Progenitor cell of endocrine pancreas (in vitro differentiated cells): ENCODE data around the gene ACOXL. TPM values are rescaled to one million over a fixed set of nuclear protein-coding genes. Genes with fewer than 3 reads are reported as not detected.
"Not testable (repeated sequence)": the region's sequence is repeated elsewhere in the genome, so short reads cannot be mapped to it uniquely, and the experiment has no call there.

ENCODE experiments used
- DNase-seq: peaks from one replicate; pipeline ENCODE4 v3.0.0; 2021; ENCODE audit warnings: low spot score; ENCODE audit not compliant: unreplicated experiment
- H3K27ac Mint-ChIP-seq: 2 replicates; pipeline ENCODE4 v1.8.0; 2021; ENCODE audit warnings: mild to moderate bottlenecking, moderate library complexity, mixed read lengths
- H3K27me3 Mint-ChIP-seq: 2 replicates; pipeline ENCODE4 v1.8.0; 2021; ENCODE audit warnings: mixed read lengths
- H3K36me3 Mint-ChIP-seq: 2 replicates; pipeline ENCODE4 v1.8.0; 2022; ENCODE audit warnings: mixed read lengths; ENCODE audit not compliant: insufficient read depth
- H3K4me1 Mint-ChIP-seq: 2 replicates; pipeline ENCODE4 v1.8.0; 2021; ENCODE audit warnings: low read depth, mixed read lengths
- H3K4me3 Mint-ChIP-seq: 2 replicates; pipeline ENCODE4 v1.8.0; 2021; ENCODE audit warnings: low read depth, mild to moderate bottlenecking, moderate library complexity, mixed read lengths
- H3K9me3 Mint-ChIP-seq: 2 replicates; pipeline ENCODE4 v1.8.0; 2021; ENCODE audit warnings: low read depth, mixed read lengths
- total RNA-seq: library from RNA; stranded (reverse); gene quantifications from 2 replicates; pipeline ENCODE4 v1.2.1, GENCODE V29; 2021
- TF ChIP-seq, protein P1 (sequence below): fragments of 200-600 bp; sonication (generic); IDR thresholded peaks from one replicate; pipeline ENCODE4 v1.5.0; 2021; ENCODE audit warnings: antibody characterized with exemption, mild to moderate bottlenecking; ENCODE audit not compliant: unreplicated experiment

Gene ACOXL
- total RNA-seq, 1 donor from 2014 or later: 0.19 TPM

GRCh38 chr2:110691612-110692258, 40.6 kb upstream of the ACOXL start:
- peaks cover 13% of the 10 kb centered on the region for H3K4me1 Mint-ChIP-seq
- H3K27ac Mint-ChIP-seq: no peak overlapping the region
- no peak overlapping the region for H3K4me3 Mint-ChIP-seq
- peaks cover 5% of the 10 kb centered on the region for H3K27me3 Mint-ChIP-seq
- H3K9me3 Mint-ChIP-seq: peaks cover 11% of the 10 kb centered on the region
- DNase-seq: no peak
- TF ChIP-seq, protein P1, sequence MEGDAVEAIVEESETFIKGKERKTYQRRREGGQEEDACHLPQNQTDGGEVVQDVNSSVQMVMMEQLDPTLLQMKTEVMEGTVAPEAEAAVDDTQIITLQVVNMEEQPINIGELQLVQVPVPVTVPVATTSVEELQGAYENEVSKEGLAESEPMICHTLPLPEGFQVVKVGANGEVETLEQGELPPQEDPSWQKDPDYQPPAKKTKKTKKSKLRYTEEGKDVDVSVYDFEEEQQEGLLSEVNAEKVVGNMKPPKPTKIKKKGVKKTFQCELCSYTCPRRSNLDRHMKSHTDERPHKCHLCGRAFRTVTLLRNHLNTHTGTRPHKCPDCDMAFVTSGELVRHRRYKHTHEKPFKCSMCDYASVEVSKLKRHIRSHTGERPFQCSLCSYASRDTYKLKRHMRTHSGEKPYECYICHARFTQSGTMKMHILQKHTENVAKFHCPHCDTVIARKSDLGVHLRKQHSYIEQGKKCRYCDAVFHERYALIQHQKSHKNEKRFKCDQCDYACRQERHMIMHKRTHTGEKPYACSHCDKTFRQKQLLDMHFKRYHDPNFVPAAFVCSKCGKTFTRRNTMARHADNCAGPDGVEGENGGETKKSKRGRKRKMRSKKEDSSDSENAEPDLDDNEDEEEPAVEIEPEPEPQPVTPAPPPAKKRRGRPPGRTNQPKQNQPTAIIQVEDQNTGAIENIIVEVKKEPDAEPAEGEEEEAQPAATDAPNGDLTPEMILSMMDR: no peak
- peaks cover 2% of the 10 kb centered on the region for H3K36me3 Mint-ChIP-seq

GRCh38 chr2:110695146-110695898, 37.1 kb upstream of the ACOXL start:
- DNase-seq, H3K36me3 Mint-ChIP-seq, H3K4me3 Mint-ChIP-seq, H3K4me1 Mint-ChIP-seq, H3K27me3 Mint-ChIP-seq, H3K9me3 Mint-ChIP-seq: not testable (repeated sequence)
- peak overlapping the region; percentile 57 for H3K27ac Mint-ChIP-seq

DNA sequence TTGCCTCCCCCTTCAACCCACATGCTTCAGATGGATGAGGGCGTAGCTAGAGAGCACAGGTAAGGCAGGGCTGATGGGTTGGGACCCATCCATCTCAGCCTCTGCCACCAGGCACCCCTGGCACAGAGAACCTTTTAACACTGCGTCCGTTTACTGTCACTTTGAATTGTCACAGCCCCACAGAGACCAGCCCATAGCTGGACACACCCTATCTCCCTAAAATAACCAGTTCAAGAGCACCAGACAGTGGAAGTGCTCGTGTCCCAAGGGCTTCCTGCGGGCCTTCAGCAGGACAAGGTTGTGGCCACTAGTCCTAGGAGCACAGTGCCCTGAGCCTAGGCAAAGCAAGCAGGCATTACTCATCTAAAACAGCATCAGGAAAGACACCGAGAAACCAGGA, 34.1 kb upstream of the ACOXL start:
- not testable (repeated sequence) for H3K4me1 Mint-ChIP-seq, H3K4me3 Mint-ChIP-seq, H3K27me3 Mint-ChIP-seq, H3K27ac Mint-ChIP-seq, DNase-seq, H3K9me3 Mint-ChIP-seq, H3K36me3 Mint-ChIP-seq

DNA sequence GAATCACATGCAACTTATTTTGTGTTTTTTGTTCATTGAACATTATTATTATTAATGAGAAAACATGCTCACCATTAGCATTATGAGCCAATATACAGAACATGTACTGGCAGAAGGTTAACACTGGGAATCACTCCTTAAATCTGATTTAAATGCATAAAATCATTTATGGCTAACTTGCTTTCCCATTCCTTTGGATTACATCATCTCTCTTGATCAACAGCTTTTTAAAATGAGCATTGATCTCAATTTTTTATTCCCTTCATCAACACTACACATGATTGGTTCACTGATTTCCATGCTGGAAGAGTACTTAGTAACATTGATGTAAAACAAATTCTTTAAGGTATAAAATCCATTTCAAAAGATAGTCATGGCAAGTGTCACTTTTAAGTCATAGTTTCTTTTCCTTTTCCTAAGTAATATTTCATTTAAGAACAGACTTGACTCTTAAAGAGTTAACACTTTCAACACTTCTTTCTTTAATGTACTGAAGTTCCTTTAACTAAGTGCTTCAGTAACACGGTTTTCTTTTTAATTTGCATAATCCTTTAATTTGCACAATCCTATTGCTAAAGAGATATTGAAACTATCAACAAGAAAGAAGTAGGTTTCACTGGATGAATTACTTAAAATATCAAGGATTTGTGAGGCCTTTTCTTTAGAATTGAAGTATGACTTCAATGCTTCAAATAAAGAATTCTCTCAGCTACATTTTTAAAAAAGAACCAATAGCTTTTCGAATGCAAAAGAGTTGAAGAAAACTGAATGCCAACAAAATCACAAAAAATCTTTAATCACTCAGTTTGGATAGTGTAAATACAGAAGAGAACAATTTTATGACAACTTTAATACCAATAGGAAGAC, 29.6 kb upstream of the ACOXL start:
- Mint-ChIP-seq H3K9me3 (no peaks in the 10 kb centered on the region), H3K27ac (no peak overlapping the region), H3K36me3 (no peaks in the 10 kb centered on the region), H3K4me1 (no peaks in the 10 kb centered on the region), H3K27me3 (peaks cover 7% of the 10 kb centered on the region), H3K4me3 (no peak overlapping the region)
- DNase-seq: no peak
- TF ChIP-seq, protein P1: no peak

DNA sequence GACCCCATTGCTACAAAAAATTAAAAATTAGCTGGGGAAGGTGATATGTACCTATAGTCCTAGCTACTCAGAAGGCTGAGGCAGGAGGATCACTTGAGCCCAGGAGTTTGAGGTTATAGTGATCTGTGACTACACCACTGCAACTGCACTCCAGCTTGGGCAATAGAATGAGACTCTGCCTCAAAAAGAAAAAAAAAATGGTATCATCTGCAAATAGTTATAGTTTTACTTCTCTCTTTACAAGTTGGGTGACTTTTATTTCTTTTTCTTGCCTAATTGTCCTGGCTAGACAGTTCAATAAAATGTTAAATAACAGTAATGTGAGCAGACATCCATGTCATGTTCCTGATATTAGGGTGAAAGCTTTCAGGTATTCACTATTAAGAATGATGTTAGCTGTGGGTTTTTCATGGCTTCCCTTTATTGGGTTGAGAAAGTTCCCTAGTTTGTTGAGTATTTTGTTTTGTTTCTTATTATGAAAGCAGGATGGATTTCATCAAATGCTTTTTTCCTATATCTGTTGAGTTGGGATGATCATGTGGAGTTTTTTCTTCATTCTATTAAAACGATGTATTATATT, 24.9 kb upstream of the ACOXL start:
- no peaks in the 10 kb centered on the region for H3K9me3 Mint-ChIP-seq
- H3K4me3 Mint-ChIP-seq: no peak overlapping the region
- H3K36me3 Mint-ChIP-seq: no peaks in the 10 kb centered on the region
- peaks cover 19% of the 10 kb centered on the region for H3K27me3 Mint-ChIP-seq
- no peaks in the 10 kb centered on the region for H3K4me1 Mint-ChIP-seq
- H3K27ac Mint-ChIP-seq: no peak overlapping the region
- TF ChIP-seq, protein P1: no peak
- DNase-seq: no peak

DNA sequence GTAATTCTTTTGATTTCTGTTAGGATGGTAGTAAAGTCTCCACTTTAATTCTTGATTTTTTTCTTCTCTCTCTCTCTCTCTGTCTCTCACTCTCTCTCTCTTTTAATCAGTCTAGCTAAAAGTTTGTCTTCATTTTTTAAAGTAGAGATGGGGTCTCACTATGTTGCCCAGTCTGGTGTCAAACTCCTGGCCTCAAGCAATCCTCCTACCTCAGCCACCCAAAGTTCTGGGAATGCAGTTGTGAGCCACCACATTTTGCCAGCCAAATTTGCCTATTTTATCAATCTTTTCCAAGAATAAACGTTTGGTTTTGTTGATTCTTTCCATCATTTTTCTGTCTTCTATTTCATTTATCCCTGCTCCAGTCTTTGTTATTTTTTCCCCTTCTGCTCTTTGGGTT, 23.9 kb upstream of the ACOXL start:
- H3K36me3 Mint-ChIP-seq: no peaks in the 10 kb centered on the region
- H3K27ac Mint-ChIP-seq: no peak overlapping the region
- TF ChIP-seq, protein P1: no peak
- DNase-seq: no peak
- H3K4me3 Mint-ChIP-seq: no peak overlapping the region
- no peaks in the 10 kb centered on the region for H3K4me1 Mint-ChIP-seq
- peaks cover 14% of the 10 kb centered on the region for H3K27me3 Mint-ChIP-seq
- no peaks in the 10 kb centered on the region for H3K9me3 Mint-ChIP-seq
